Measurements from ENCODE around the gene FCER2.

- TF ChIP-seq TAF1 (CRISPR knock-in tag; IDR thresholded peaks at IDR 0.05) (no peak), CTCF (CRISPR knock-in tag; IDR thresholded peaks at IDR 0.05) (no peak), XBP1 (CRISPR knock-in tag; IDR thresholded peaks at IDR 0.05) (no peak), ZNF10 (CRISPR knock-in tag; IDR thresholded peaks at IDR 0.05; ENCODE audit: borderline replicate concordance, low read depth) (no peak), ZNF7 (CRISPR knock-in tag; IDR thresholded peaks at IDR 0.05) (no peak), ZNF552 (CRISPR knock-in tag; IDR thresholded peaks at IDR 0.05; ENCODE audit: borderline replicate concordance) (no peak), FOXK2 (IDR thresholded peaks at IDR 0.05) (no peak), IKZF1 (IDR thresholded peaks at IDR 0.05) (no peak), HNRNPL (IDR thresholded peaks at IDR 0.05; ENCODE audit: low read depth, low read length) (no peak)
- TF ChIP-seq, protein P1, sequence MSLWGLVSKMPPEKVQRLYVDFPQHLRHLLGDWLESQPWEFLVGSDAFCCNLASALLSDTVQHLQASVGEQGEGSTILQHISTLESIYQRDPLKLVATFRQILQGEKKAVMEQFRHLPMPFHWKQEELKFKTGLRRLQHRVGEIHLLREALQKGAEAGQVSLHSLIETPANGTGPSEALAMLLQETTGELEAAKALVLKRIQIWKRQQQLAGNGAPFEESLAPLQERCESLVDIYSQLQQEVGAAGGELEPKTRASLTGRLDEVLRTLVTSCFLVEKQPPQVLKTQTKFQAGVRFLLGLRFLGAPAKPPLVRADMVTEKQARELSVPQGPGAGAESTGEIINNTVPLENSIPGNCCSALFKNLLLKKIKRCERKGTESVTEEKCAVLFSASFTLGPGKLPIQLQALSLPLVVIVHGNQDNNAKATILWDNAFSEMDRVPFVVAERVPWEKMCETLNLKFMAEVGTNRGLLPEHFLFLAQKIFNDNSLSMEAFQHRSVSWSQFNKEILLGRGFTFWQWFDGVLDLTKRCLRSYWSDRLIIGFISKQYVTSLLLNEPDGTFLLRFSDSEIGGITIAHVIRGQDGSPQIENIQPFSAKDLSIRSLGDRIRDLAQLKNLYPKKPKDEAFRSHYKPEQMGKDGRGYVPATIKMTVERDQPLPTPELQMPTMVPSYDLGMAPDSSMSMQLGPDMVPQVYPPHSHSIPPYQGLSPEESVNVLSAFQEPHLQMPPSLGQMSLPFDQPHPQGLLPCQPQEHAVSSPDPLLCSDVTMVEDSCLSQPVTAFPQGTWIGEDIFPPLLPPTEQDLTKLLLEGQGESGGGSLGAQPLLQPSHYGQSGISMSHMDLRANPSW (CRISPR knock-in tag; IDR thresholded peaks at IDR 0.05; ENCODE audit: borderline replicate concordance) = no peak
Observed at GRCh38 chr19:7699417-7700401, 2.2 kb downstream of the FCER2 start.
